Activated CD4-positive, CD25-positive, alpha-beta regulatory T cell treated with anti-CD3 and anti-CD28 coated beads, Interleukin-2, amount 50 U/mL, for 16 hours (primary cell): ENCODE data around the gene C3orf18.

Experiments
- DNase-seq: peaks from one replicate; pipeline ENCODE4 v3.0.0-alpha.2; 2020; ENCODE audit warnings: low read depth, low spot score

The C3orf18 gene

GRCh38 chr3:50580683-50581458 lies 13.3 kb upstream of the C3orf18 start:
- no peak for DNase-seq

- DNase-seq, result no peak
These were observed 9.8 kb upstream of the C3orf18 start for GRCh38 chr3:50577348-50577747.

DNA sequence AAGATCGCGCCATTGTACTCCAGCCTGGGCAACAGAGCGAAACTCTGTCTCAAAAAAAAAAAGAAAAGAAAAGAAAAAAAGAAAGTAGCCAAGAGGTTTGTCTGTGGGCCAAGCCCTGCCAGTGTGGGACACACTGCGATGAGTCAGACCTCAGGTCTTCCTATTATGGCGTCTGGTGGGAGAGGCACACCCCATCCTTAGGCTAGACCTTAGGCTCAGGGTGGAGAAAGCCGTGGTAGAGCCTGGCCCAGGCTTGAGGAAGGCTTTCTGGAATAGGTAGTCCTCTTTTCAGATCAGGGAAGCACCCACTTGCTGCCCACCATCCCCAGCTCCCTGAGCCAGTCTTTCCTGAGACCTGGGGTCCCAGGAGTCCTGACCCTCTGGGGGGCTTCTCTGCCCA lies 7.8 kb upstream of the C3orf18 start:
- no peak for DNase-seq

- DNase-seq, result no peak
These were observed 6.9 kb upstream of the C3orf18 start for GRCh38 chr3:50574444-50574831.

DNA sequence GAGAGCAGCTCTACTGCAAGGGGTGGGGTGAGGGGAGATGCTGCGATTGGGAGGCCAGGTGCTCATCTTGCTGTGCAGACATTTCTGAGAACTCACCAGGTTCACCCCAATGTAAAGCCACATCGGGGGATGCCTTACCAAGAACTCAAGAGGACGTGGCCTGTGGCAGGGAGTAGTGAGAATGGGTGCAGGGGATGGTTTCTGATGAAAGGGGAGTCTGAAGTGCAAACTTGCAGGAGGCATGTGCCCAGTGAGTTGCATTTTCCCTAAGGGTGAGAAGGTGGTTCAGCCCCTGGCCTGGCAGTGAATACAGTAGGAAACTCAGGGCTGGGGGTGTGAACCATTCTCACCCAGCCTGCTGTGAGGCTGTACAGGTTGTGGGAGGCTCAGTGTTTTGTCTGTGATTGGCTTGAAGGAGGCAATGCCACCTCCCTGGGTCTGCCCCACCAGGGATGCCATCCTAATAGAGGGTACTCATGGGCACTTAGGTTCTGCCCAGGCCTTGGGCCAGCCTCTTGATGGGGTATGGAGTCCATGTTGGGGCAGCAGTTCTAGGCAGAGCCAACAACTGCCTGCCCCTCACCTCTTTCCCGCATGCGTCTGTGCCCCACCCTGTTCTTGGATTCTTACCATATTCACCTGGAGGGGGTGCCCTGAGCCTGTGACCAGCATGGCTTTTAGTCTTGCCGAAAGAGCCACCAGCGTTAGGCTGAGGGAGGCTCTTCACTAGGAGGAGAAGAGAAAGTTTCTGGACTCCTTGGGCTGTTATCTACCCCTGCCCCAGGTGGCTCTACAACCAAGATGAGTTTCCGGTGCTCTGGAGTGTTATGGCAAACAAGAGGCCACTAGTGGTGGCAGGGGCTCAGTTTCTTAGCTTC lies 6.3 kb upstream of the C3orf18 start:
- DNase-seq, result peak; percentile 55

GRCh38 chr3:50572801-50573371 lies 5.3 kb upstream of the C3orf18 start:
- DNase-seq, result no peak

GRCh38 chr3:50572158-50572557 lies 4.6 kb upstream of the C3orf18 start:
- peak; percentile 66 for DNase-seq

GRCh38 chr3:50571486-50571885 lies 3.9 kb upstream of the C3orf18 start:
- no peak for DNase-seq

DNA sequence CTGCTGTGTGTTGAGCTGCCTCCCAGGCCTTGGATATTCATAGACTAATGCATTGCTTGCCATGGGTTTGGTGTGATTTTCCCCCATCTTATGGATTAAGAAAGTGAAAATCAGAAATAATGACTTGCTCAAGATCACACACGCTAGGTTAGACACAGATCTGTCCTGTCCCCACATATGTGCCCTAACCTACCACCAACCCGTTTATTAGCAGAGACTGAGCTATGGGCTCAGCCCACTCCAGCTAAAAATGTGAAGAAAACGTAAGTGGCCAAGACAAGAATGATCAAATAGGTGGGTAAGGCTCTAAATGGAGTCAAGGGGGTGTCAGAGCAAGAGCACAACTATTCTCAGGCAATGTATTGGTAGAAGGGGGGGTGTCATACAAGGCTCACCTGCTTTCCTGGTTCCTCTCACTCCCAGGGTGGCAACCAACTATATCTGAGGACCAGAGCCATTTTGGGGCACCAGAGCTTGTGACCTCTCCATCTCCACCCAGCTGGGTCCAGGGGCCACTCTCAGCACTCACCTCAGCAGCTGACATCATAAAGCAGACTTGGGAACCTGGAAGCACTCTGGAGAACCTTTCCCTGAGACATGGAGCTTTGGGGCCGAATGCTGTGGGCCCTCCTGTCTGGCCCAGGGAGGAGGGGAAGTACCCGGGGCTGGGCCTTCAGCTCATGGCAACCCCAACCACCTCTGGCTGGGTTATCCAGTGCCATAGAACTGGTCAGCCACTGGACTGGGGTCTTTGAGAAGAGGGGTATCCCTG lies 3.1 kb upstream of the C3orf18 start:
- no peak for DNase-seq

GRCh38 chr3:50568947-50569749 lies 1.6 kb upstream of the C3orf18 start, which contains the start of gene HEMK1:
Gene HEMK1, plus strand, starts transcription at chr3:50569522. Its CDS starts 1,583 bp downstream, at chr3:50571105.
- peak; percentile 80 for DNase-seq

DNA sequence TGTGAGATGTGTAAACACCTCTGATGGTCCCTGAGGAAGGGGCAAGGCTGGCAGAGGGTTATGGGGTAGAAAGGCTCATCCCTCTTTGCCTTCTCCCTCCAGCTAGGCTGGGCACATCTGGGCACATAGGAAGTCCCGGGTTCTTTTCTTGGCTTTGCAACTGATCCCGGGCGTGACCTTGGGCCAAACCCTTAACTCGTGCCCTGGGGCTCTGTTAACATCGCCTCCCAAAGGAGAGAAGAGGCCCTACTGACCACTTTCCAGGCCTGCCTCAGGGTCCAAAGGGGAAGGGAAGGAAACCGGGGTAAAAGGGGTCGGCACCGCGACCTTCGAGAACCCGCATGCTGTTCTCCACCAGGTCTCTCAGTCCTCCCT lies 549 bp downstream of the C3orf18 start:
- no peak for DNase-seq

DNA sequence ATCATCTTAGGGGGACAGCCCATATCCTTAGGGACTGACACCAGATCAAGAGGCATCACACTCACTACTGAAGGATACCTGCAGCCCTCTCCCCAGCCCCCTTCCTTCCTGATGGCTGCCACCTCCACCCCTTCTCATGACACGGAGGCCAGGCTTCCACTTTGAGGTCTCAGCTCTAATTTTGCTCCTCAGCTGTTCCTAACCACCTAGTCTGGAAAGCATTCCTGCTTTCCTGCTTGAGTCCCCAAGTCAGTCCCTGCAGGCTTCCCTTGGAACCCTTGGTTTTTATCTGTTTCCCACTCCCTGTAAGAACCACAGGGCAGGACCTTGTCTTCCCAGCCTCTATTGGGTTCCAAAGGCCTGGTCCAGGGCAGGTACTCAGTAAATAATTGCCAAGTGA lies 3.2 kb downstream of the C3orf18 start:
- DNase-seq, result no peak

GRCh38 chr3:50563867-50564266 lies 3.7 kb downstream of the C3orf18 start:
- no peak for DNase-seq

GRCh38 chr3:50562861-50563260 lies 4.7 kb downstream of the C3orf18 start:
- no peak for DNase-seq

DNA sequence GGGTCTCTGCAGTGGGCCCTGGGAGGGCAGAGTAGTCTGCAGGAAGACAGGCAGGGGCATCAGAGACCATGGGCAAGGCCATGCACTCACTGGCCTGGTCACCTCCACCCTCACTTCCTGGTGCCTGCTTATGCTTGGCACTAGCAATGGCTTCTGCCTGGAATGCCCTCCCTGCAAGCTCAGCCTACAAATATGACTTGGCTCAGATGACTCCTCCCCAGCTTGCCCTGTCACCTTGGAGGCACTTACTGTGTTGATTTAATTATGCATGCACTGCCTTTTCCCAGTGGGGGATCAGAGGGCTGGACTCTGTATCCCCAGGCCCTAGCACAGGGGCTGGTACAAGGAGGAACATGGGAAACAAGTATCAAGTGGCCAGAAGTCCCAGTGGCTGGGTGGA lies 7.8 kb downstream of the C3orf18 start:
- DNase-seq, result no peak

- no peak for DNase-seq
These were observed 9.6 kb downstream of the C3orf18 start for GRCh38 chr3:50557915-50558314.

DNA sequence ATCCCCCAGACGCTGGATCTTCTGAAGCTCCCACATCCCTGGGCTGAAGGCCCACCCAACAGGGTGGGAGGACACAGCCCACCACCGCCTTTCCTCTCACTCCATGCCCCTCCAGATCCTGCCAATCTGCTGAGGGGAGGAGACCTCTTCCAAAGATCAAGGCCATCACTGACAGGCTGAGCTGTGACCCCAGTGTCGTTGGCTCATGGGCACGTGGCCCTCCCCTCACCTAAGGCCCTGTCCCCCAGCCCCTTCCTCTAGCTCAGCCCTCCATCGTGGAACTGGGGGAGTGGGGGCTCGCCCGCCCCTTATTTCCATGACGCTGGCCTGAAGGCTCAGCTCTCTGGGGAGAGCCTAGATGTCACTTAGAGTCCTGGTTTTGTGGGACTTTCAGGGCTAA lies 10.4 kb downstream of the C3orf18 start:
- no peak for DNase-seq

- no peak for DNase-seq
These were observed 13.0 kb downstream of the C3orf18 start for GRCh38 chr3:50554553-50554952.

DNA sequence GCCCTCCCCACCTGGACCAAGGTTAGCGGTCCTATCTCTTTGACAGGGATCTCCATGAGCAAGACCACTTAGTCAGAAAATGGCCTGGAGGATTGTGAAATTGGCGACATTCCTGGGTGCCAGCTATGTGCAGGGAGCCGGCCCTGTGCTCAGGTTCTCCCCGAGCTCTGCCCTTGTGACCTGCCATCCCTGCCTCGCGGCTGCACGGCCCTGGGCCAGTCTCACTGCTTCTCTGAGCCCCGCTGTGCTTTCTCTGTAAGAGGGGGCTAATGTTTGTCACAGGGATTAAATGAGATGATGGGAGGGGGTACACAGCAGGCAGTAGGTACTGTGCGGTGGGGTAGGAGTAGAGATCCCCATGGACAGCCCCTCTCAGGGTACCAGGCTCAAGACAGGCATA lies 14.9 kb downstream of the C3orf18 start:
- DNase-seq, result no peak

DNA sequence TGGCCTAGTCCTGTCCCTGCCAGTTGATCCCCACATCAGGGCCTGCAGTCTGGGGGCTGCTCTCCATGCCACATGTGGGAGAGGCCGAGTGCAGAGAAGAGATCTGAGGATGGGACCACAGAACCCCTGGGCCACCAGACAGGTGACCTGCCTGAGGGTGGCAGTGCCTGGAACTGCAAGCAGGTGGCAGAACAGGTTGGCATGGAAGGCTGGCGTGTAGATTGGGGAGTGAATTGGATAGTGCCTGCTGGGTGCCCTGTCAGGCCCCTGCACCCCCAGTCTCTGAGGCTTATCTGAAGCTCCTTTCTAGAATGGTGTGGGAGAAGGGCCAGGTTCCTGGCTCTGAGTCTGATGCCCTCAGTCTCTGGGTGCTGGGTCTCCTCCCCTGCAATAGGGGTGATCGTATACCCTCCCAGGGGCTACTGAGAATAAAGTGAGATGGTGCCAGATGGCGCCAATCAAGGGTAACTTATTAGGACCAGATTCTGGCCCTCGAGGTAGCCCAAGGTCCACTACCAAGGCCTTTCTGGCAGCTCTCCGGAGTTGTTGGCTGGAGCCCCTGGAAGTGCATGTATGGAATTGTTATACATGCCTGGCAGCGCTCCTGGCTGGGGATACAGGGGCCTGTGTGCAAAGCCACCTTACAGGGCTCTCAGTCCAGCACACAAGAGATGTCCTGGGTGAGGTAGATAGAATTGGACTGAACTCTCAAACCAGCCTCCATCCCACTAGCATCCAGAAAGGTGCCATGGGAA lies 15.7 kb downstream of the C3orf18 start:
- no peak for DNase-seq
